ENCODE measurements around the gene KCNK1. TPM values are rescaled to one million over a fixed set of nuclear protein-coding genes. Genes with fewer than 3 reads are reported as not detected.

The KCNK1 gene
- total RNA-seq, 1 experiment from 2014 or later = 13.3 TPM

Small RNA genes lying within 50 kb of the gene (microRNA-seq; reads per million reads assigned to microRNA genes)
- gene MIR4427 (ENCODE audit: borderline number of aligned reads) = not detected
